Prostate gland (tissue), 2 donors: ENCODE data around the gene AFMID. TPM values are rescaled to one million over a fixed set of nuclear protein-coding genes. Genes with fewer than 3 reads are reported as not detected.
"Not testable (repeated sequence)": the region's sequence is repeated elsewhere in the genome, so short reads cannot be mapped to it uniquely, and the experiment has no call there.

ENCODE experiments used
- DNase-seq: peaks from one replicate; pipeline ENCODE4 v3.0.0-alpha.2; 2019; ENCODE audit warnings: low spot score
- H3K27ac ChIP-seq, 2 donors: fragments of 200-600 bp; sonication (generic); 2 replicates each; pipeline ENCODE4 v1.5.1; 2017 to 2019
- H3K27me3 ChIP-seq: fragments of 200-600 bp; sonication (generic); replicated peaks from 2 replicates; pipeline ENCODE4 v1.5.1; 2019; ENCODE audit not compliant: insufficient read depth
- H3K36me3 ChIP-seq, 2 donors: fragments of 200-600 bp; sonication (generic); 1 replicate in 1 of 2; 2 replicates in 1 of 2; pipeline versions ENCODE4 v1.5.1 to v1.8.1; 2017 to 2019
- H3K4me1 ChIP-seq: fragments of 200-600 bp; sonication (generic); replicated peaks from 2 replicates; pipeline ENCODE4 v1.5.1; 2019
- H3K4me3 ChIP-seq, 2 donors: fragments of 200-600 bp; sonication (generic); 2 replicates each; pipeline ENCODE4 v1.5.1; 2017 to 2019
- H3K9me3 ChIP-seq: fragments of 200-600 bp; sonication (generic); 2 replicates; pipeline ENCODE4 v1.5.1; 2017
- POLR2A ChIP-seq: fragments of 450-650 bp; IDR thresholded peaks from one replicate; pipeline ENCODE4 v1.6.1; 2016; ENCODE audit warnings: antibody characterized with exemption, mild to moderate bottlenecking
- POLR2AphosphoS5 ChIP-seq: sonication (generic); formaldehyde crosslinking; IDR thresholded peaks from one replicate; pipeline ENCODE4 v1.6.1; 2017; ENCODE audit warnings: antibody characterized with exemption
- WGBS: methylation state at CpG from one replicate; pipeline ENCODE4 v1.1.5; 2018; 5-methylcytosine and 5-hydroxymethylcytosine counted together
- intact Hi-C: fragments of 100-400 bp; cut with DNase I; formaldehyde crosslinking; loops from one replicate; pipeline ENCODE4 v1.14.2; 2022
- total RNA-seq, 2 donors: library from RNA; depleted of rRNA; stranded (reverse); fragments of >200 nt; gene quantifications; one replicate each; pipeline ENCODE4 v1.1.0, GENCODE V29; 2016
- TF ChIP-seq, protein P1 (sequence below), 4 experiments: fragments of 200-600 bp in 2 of 4; fragments of 450-650 bp in 2 of 4; sonication (generic) in 2 of 4; IDR thresholded peaks; 1 replicate in 3 of 4; 2 replicates in 1 of 4; pipeline ENCODE4 v1.5.1; 2016 to 2019; ENCODE audit warnings: antibody characterized with exemption in 4 of 4, mild to moderate bottlenecking in 2 of 4, moderate library complexity in 2 of 4

Gene AFMID, protein sequence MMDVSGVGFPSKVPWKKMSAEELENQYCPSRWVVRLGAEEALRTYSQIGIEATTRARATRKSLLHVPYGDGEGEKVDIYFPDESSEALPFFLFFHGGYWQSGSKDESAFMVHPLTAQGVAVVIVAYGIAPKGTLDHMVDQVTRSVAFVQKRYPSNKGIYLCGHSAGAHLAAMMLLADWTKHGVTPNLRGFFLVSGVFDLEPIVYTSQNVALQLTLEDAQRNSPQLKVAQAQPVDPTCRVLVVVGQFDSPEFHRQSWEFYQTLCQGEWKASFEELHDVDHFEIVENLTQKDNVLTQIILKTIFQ
- total RNA-seq: 100 to 1,000 TPM; 116 to 122 TPM

DNA sequence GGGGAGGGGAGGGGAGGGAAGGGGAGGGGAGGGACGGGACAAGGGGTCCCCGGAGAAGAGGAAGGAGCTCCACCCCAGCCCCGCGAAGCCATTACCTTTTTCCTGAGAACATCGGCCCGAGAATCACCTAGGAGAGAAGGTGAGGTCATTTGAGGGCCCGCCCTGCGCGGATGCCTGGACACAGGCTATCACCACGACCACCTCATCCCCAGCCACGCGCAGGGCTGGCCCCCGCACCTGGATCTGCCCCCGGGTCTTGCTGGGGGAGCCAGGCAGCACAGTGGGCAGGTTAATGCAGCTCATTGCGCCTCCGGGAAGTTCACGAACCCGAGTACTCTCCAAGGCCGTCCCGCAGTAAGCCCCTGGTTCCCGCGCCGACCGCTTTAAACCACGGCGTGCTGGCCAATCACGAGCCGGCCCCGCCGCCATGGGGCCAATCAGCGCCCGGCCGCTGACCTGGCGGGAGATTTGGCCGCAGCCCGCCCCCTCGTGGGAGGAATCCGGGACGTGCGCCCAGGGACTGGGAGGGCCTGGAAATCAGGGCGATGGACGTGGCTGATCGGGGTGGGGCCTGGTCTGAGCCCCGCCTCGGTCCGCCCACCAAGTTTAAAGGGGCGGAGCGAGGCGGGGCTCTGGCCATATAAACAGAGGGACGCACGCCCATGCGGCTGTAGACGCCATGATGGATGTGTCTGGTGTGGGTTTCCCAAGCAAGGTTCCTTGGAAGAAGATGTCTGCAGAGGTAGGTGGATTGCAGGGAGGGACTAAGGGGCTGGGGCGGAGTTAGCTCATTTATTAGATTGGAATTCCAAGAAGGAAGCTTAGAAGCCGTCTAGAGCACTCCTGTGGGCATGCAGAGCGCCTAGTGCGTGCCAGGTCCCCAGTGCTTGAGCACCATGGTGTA is at the start of gene AFMID, which contains the start of gene TK1:
Gene AFMID (plus strand): TSS at position 671 of the 904 bp plus-strand sequence. CDS start 9 bp downstream, at position 680.
Gene TK1 (minus strand): TSS at position 361 of the 904 bp plus-strand sequence. CDS start 58 bp downstream, at position 303.
- TF ChIP-seq POLR2A (peak; percentile 83), POLR2AphosphoS5 (peak; percentile 94)
- TF ChIP-seq, protein P1, sequence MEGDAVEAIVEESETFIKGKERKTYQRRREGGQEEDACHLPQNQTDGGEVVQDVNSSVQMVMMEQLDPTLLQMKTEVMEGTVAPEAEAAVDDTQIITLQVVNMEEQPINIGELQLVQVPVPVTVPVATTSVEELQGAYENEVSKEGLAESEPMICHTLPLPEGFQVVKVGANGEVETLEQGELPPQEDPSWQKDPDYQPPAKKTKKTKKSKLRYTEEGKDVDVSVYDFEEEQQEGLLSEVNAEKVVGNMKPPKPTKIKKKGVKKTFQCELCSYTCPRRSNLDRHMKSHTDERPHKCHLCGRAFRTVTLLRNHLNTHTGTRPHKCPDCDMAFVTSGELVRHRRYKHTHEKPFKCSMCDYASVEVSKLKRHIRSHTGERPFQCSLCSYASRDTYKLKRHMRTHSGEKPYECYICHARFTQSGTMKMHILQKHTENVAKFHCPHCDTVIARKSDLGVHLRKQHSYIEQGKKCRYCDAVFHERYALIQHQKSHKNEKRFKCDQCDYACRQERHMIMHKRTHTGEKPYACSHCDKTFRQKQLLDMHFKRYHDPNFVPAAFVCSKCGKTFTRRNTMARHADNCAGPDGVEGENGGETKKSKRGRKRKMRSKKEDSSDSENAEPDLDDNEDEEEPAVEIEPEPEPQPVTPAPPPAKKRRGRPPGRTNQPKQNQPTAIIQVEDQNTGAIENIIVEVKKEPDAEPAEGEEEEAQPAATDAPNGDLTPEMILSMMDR (IDR thresholded peaks at IDR 0.05): peak; percentile 78 to 99 (median 92)
- H3K4me1 ChIP-seq: peaks cover 18% of the 10 kb centered on the region
- peak within 1 kb of the TSS; percentile 83 to 87 for H3K27ac ChIP-seq
- H3K36me3 ChIP-seq: no peaks in the 10 kb centered on the region
- no peaks in the 10 kb centered on the region for H3K9me3 ChIP-seq
- no peaks in the 10 kb centered on the region for H3K27me3 ChIP-seq
- H3K4me3 ChIP-seq: peak within 1 kb of the TSS; percentile 28 to 38
- peak; percentile 97 for DNase-seq
- intact Hi-C loops: no loop called here
- WGBS: 7% methylated on average over 26 of the region's 57 CpGs

DNA sequence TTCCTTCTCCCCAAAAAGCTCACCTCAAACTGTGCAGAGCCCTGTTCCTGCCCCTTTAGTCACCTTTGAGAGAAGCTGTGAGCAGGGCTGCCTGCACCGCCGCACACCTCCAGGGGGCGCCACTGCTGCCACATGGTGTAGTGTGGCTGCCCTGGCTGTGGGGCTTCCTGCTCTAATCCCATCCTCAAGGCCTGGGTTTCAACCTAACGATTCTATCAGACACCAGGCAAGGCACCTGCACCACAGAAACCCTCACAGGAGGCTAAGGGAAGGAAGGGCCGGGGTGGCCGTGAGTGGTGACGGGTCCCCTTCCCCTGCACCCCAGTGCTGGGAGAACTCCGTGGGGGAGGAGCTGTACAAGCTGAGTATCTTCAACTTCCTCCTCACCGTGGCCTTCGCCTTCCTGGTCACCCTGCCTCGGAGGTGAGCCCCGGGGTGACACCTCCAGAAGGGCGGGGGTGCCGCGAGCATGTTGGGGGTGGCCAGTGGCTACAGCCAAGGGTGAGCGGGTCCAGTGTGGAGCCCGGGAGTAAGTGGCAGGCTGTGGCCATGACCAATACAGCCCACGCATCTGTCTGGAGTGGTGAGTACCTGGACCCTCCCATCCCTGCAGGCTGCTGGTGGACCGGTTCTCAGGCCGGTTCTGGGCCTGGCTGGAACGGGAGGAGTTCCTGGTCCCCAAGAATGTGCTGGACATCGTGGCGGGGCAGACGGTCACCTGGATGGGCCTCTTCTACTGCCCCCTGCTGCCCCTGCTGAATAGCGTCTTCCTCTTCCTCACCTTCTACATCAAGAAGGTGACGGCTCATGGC is 49.6 kb upstream of the AFMID start:
- intact Hi-C loops: no loop called here
- no peak overlapping the region for H3K27ac ChIP-seq
- no peaks in the 10 kb centered on the region for H3K9me3 ChIP-seq
- no peaks in the 10 kb centered on the region for H3K27me3 ChIP-seq
- no peaks in the 10 kb centered on the region for H3K4me1 ChIP-seq
- H3K36me3 ChIP-seq: no peaks in the 10 kb centered on the region
- TF ChIP-seq POLR2A (no peak), POLR2AphosphoS5 (no peak)
- TF ChIP-seq, protein P1 (IDR thresholded peaks at IDR 0.05): no peak
- WGBS: 79% methylated on average over 26 of the region's 26 CpGs
- no peak overlapping the region for H3K4me3 ChIP-seq
- DNase-seq: no peak

DNA sequence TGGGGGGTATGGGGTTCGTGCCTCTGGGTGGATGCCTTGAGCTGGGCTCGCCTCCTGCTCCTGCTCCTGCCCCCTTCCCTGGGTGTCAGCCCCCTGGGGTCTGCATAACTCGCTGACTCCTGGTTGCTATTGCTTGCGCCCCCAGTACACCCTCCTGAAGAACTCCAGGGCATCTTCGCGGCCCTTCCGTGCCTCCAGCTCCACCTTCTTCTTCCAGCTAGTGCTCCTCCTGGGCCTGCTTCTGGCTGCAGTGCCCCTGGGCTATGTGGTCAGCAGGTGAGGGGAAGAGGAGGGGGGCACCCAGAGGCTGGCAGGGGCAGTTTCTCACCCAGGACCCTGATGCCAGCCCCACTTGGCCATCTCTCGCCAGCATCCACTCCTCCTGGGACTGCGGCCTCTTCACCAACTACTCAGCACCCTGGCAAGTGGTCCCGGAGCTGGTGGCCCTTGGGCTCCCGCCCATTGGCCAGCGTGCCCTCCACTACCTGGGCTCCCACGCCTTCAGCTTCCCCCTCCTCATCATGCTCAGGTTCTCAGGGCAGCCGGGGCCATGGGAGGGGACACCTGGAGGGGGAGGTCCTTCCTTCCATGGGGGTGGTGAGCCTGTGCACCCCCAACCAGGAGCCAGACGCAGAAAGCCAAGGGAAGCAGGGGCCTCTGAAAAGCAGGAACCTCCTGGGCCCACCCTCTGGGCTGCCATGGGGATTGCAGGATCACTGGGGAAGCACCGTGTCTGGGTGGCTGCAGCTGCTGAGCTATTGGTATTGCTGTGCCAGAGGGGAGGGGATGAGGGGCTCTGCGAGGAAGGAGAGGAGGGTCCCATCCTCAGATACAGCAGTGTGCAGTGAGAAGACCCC is 48.7 kb upstream of the AFMID start:
- Histone ChIP-seq H3K36me3 (no peaks in the 10 kb centered on the region), H3K9me3 (no peaks in the 10 kb centered on the region), H3K4me1 (no peaks in the 10 kb centered on the region), H3K27me3 (no peaks in the 10 kb centered on the region), H3K4me3 (no peak overlapping the region), H3K27ac (no peak overlapping the region)
- no peak for DNase-seq
- 90% methylated on average over 17 of the region's 17 CpGs for WGBS
- TF ChIP-seq POLR2A (no peak), POLR2AphosphoS5 (no peak)
- TF ChIP-seq, protein P1 (IDR thresholded peaks at IDR 0.05): no peak
- intact Hi-C loops: no loop called here

DNA sequence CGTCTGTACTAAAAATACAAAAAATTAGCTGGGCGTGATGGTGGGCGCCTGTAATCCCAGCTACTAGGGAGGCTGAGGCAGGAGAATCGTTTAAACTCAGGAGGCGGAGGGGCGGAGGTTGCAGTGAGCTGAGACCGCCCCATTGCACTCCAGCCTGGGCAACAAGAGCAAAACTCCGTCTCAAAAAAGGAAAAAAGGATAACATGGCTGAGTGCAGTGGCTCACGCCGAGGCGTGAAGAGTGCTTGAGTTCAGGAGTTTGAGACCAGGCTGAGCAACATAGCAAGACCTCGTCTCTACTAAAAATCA is 47.3 kb upstream of the AFMID start:
- H3K9me3 ChIP-seq, H3K4me1 ChIP-seq, H3K4me3 ChIP-seq, H3K36me3 ChIP-seq, DNase-seq, H3K27me3 ChIP-seq, intact Hi-C loops, H3K27ac ChIP-seq: not testable (repeated sequence)
- 88% methylated on average over 12 of the region's 12 CpGs for WGBS
